HCT116 (cell line): ENCODE data around the gene FMC1. TPM values are rescaled to one million over a fixed set of nuclear protein-coding genes. Genes with fewer than 3 reads are reported as not detected.

Experiments used
- ATAC-seq: fragments of 200-7000 bp; cut with Tn5 transposase; 2 replicates; pipeline ENCODE4 v1.9.1; 2020; ENCODE audit warnings: mild to moderate bottlenecking, moderate library complexity
- BruUV-seq: library from RNA; stranded (reverse); fragments of 400-500 nt; replicated peaks from 2 replicates; lab custom pipeline; 2021; lab: Mats Ljungman, UMichigan
- CTCF ChIA-PET: fragments of 300-600 bp; sonication (Branson Sonifier 250); formaldehyde crosslinking; loops from one replicate; lab custom pipeline; 2021; ENCODE audit warnings: antibody characterized with exemption; lab: Charles Lee
- POLR2A ChIA-PET: fragments of 300-600, 350-600 bp; sonication (Branson Sonifier 250); formaldehyde crosslinking; loops from one replicate; lab custom pipeline; 2021; ENCODE audit warnings: antibody characterized with exemption; lab: Charles Lee
- RAD21 ChIA-PET, 2 experiments: fragments of 300-600 bp; sonication (Branson Sonifier 250); formaldehyde crosslinking; loops; one replicate each; lab custom pipeline; 2023; ENCODE audit warnings: low total read pairs in 2 of 2; ENCODE audit not compliant: uncharacterized antibody in 2 of 2, unreplicated experiment in 2 of 2, low non-redundant PET in 1 of 2; lab: Charles Lee
- DNase-seq: peaks from one replicate; pipeline ENCODE4 v3.0.0-alpha.2; 2010; ENCODE audit warnings: low read depth, low spot score
- H2AFZ ChIP-seq: fragments of 200-600 bp; shearing (Covaris generic), sonication (generic); 2 replicates; pipeline ENCODE4 v1.6.1; 2017; ENCODE audit warnings: low read depth, mixed run types, mixed read lengths, antibody characterized with exemption, low read length; ENCODE audit not compliant: poor library complexity, severe bottlenecking
- H3K27ac ChIP-seq: 2 replicates; pipeline ENCODE4 v1.5.1; 2012; ENCODE audit warnings: low read depth, low read length
- H3K27me3 ChIP-seq: fragments of 200-600 bp; sonication (generic); 2 replicates; pipeline ENCODE4 v1.6.1; 2016; ENCODE audit warnings: mixed run types, low read length, mixed read lengths; ENCODE audit not compliant: insufficient read depth
- H3K36me3 ChIP-seq, 2 experiments: fragments of 200-500 bp in 1 of 2; fragments of 200-600 bp in 1 of 2; sonication (Bioruptor generic) in 1 of 2; sonication (generic) in 1 of 2; 2 replicates each; pipeline versions ENCODE4 v1.5.1 to v1.6.1; 2014 to 2016; ENCODE audit warnings: low read length in 2 of 2, inconsistent platforms in 1 of 2, mixed read lengths in 1 of 2, mixed run types in 1 of 2; ENCODE audit not compliant: insufficient read depth in 2 of 2, control insufficient read depth in 1 of 2
- H3K4me1 ChIP-seq, 2 experiments: fragments of 200-600 bp in 1 of 2; sonication (generic) in 1 of 2; 2 replicates each; pipeline versions ENCODE4 v1.5.1 to v1.6.1; 2012 to 2017; ENCODE audit warnings: low read length in 2 of 2, inconsistent platforms in 1 of 2, mild to moderate bottlenecking in 1 of 2, mixed read lengths in 1 of 2, mixed run types in 1 of 2, moderate library complexity in 1 of 2; ENCODE audit not compliant: insufficient read depth in 2 of 2, control insufficient read depth in 1 of 2
- H3K4me2 ChIP-seq: fragments of 200-600 bp; sonication (generic); 2 replicates; pipeline ENCODE4 v1.6.1; 2017; ENCODE audit warnings: mixed run types, low read length, mixed read lengths
- H3K4me3 ChIP-seq, 2 experiments: fragments of 200-600 bp in 1 of 2; sonication (generic) in 1 of 2; replicated peaks in 1 of 2; 2 replicates each; pipeline ENCODE4 v1.5.1; 2011 to 2016; ENCODE audit warnings: low read length in 2 of 2, control low read depth in 1 of 2, low read depth in 1 of 2, mild to moderate bottlenecking in 1 of 2, mixed read lengths in 1 of 2, mixed run types in 1 of 2
- H3K79me2 ChIP-seq: fragments of 200-600 bp; sonication (generic); 2 replicates; pipeline ENCODE4 v1.6.1; 2017; ENCODE audit warnings: mild to moderate bottlenecking, mixed run types, low read length, moderate library complexity, mixed read lengths; ENCODE audit not compliant: insufficient read depth
- H3K9ac ChIP-seq: fragments of 200-600 bp; sonication (generic); 2 replicates; pipeline ENCODE4 v1.6.1; 2016; ENCODE audit warnings: low read length, mixed read lengths
- H3K9me2 ChIP-seq: fragments of 200-600 bp; sonication (generic), shearing (Covaris generic); 2 replicates; pipeline ENCODE4 v1.6.1; 2017; ENCODE audit warnings: mixed run types, mild to moderate bottlenecking, moderate library complexity; ENCODE audit not compliant: insufficient read depth
- H3K9me3 ChIP-seq, 2 experiments: fragments of 200-500 bp in 1 of 2; fragments of 200-600 bp in 1 of 2; sonication (Bioruptor generic) in 1 of 2; sonication (generic) in 1 of 2; 2 replicates each; pipeline ENCODE4 v1.6.1; 2014 to 2017; ENCODE audit warnings: low read length in 2 of 2, mixed read lengths in 2 of 2, inconsistent platforms in 1 of 2, low read depth in 1 of 2, mild to moderate bottlenecking in 1 of 2, mixed run types in 1 of 2, moderate library complexity in 1 of 2; ENCODE audit not compliant: control insufficient read depth in 1 of 2, insufficient read depth in 1 of 2
- H4K20me1 ChIP-seq: fragments of 200-600 bp; sonication (generic), shearing (Covaris generic); 2 replicates; pipeline ENCODE4 v1.6.1; 2017; ENCODE audit warnings: mixed run types, mild to moderate bottlenecking, moderate library complexity; ENCODE audit not compliant: insufficient read depth
- CEBPB ChIP-seq: IDR thresholded peaks from 2 replicates; pipeline ENCODE4 v1.6.1; 2012; ENCODE audit warnings: low read depth
- EGR1 ChIP-seq: IDR thresholded peaks from 2 replicates; pipeline ENCODE4 v1.6.1; 2012; ENCODE audit warnings: low read depth
- FOSL1 ChIP-seq: IDR thresholded peaks from 2 replicates; pipeline ENCODE4 v1.6.1; 2012; ENCODE audit warnings: low read depth
- POLR2A ChIP-seq: IDR thresholded peaks from 2 replicates; pipeline ENCODE4 v1.7.0; 2011; ENCODE audit warnings: borderline replicate concordance; ENCODE audit not compliant: insufficient read depth, insufficient read length; ENCODE audit errors: extremely low read depth
- SRF ChIP-seq: IDR thresholded peaks from 2 replicates; pipeline ENCODE4 v1.6.1; 2012; ENCODE audit warnings: low read depth
- TCF7L2 ChIP-seq: IDR thresholded peaks from 2 replicates; pipeline ENCODE4 v1.7.0; 2011; ENCODE audit warnings: borderline replicate concordance, inconsistent platforms; ENCODE audit not compliant: insufficient read depth, insufficient read length; ENCODE audit errors: extremely low read depth
- YY1 ChIP-seq: IDR thresholded peaks from 2 replicates; pipeline ENCODE4 v1.6.1; 2011; ENCODE audit warnings: low read length, low read depth, moderate library complexity, mild to moderate bottlenecking; ENCODE audit not compliant: insufficient replicate concordance; ENCODE audit errors: extremely low read depth
- ZFX ChIP-seq: fragments of 450-650 bp; IDR thresholded peaks from 2 replicates; pipeline ENCODE4 v1.6.1; 2017
- intact Hi-C: fragments of 100-400 bp; cut with micrococcal nuclease; formaldehyde crosslinking; loops from 2 replicates; pipeline ENCODE4 v1.10.0; 2022
- total RNA-seq: library from RNA; stranded (reverse); gene quantifications from one replicate; pipeline ENCODE4 v1.2.1, GENCODE V29; 2021; ENCODE audit not compliant: unreplicated experiment
- TF ChIP-seq, protein P1 (sequence below): IDR thresholded peaks from 2 replicates; pipeline ENCODE4 v1.6.1; 2011; ENCODE audit warnings: mild to moderate bottlenecking, low read length, moderate library complexity; ENCODE audit not compliant: insufficient replicate concordance; ENCODE audit errors: extremely low read depth
- TF ChIP-seq, protein P2 (sequence below): IDR thresholded peaks from 2 replicates; pipeline ENCODE4 v1.6.1; 2012; ENCODE audit warnings: low read depth

Gene FMC1
- total RNA-seq, 1 experiment from 2014 or later: 19.4 TPM

DNA sequence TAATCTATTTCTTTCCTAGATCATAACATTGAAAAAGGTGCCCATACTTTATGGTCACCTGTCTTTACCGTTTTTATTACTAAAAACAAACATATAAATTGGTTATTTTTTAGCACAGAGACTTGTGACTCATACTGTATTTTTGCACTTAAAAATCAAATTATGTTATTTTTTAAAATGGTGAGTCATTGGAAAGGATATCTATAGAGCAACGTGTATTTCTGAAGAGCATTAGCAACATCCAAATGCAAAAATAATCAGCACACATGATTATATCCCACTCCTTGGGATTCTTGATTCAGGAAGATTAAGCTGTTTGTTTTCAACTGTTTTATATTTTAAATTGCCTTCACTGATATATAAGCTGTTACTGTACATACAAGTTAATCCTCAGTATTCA, 40.7 kb upstream of the FMC1 start:
- Histone ChIP-seq H3K4me2 (no peak overlapping the region), H3K4me1 (no peaks in the 10 kb centered on the region), H2AFZ (no peak overlapping the region), H3K79me2 (no peaks in the 10 kb centered on the region), H3K9me2 (no peaks in the 10 kb centered on the region), H4K20me1 (no peaks in the 10 kb centered on the region), H3K4me3 (no peak overlapping the region), H3K36me3 (no peaks in the 10 kb centered on the region), H3K27me3 (no peaks in the 10 kb centered on the region), H3K9ac (no peak overlapping the region), H3K9me3 (no peaks in the 10 kb centered on the region), H3K27ac (no peak overlapping the region)
- intact Hi-C loops: no loop called here
- TF ChIP-seq EGR1: no peak
- no peak for TF ChIP-seq FOSL1
- TF ChIP-seq TCF7L2: no peak
- no peak for TF ChIP-seq SRF
- TF ChIP-seq, protein P1, sequence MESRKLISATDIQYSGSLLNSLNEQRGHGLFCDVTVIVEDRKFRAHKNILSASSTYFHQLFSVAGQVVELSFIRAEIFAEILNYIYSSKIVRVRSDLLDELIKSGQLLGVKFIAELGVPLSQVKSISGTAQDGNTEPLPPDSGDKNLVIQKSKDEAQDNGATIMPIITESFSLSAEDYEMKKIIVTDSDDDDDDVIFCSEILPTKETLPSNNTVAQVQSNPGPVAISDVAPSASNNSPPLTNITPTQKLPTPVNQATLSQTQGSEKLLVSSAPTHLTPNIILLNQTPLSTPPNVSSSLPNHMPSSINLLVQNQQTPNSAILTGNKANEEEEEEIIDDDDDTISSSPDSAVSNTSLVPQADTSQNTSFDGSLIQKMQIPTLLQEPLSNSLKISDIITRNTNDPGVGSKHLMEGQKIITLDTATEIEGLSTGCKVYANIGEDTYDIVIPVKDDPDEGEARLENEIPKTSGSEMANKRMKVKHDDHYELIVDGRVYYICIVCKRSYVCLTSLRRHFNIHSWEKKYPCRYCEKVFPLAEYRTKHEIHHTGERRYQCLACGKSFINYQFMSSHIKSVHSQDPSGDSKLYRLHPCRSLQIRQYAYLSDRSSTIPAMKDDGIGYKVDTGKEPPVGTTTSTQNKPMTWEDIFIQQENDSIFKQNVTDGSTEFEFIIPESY: no peak
- TF ChIP-seq, protein P2, sequence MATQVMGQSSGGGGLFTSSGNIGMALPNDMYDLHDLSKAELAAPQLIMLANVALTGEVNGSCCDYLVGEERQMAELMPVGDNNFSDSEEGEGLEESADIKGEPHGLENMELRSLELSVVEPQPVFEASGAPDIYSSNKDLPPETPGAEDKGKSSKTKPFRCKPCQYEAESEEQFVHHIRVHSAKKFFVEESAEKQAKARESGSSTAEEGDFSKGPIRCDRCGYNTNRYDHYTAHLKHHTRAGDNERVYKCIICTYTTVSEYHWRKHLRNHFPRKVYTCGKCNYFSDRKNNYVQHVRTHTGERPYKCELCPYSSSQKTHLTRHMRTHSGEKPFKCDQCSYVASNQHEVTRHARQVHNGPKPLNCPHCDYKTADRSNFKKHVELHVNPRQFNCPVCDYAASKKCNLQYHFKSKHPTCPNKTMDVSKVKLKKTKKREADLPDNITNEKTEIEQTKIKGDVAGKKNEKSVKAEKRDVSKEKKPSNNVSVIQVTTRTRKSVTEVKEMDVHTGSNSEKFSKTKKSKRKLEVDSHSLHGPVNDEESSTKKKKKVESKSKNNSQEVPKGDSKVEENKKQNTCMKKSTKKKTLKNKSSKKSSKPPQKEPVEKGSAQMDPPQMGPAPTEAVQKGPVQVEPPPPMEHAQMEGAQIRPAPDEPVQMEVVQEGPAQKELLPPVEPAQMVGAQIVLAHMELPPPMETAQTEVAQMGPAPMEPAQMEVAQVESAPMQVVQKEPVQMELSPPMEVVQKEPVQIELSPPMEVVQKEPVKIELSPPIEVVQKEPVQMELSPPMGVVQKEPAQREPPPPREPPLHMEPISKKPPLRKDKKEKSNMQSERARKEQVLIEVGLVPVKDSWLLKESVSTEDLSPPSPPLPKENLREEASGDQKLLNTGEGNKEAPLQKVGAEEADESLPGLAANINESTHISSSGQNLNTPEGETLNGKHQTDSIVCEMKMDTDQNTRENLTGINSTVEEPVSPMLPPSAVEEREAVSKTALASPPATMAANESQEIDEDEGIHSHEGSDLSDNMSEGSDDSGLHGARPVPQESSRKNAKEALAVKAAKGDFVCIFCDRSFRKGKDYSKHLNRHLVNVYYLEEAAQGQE: no peak
- TF ChIP-seq YY1: no peak
- TF ChIP-seq CEBPB: no peak
- TF ChIP-seq POLR2A: no peak
- TF ChIP-seq ZFX: no peak
- ChIA-PET POLR2A (no interaction called here), CTCF (no interaction called here), RAD21 (no interaction called here)
- no TSS peak for BruUV-seq
- ATAC-seq (no peak), DNase-seq (no peak)
